Gastroesophageal sphincter (tissue), 3 donors: ENCODE results near the gene OBSCN.

Experiments used
- CTCF ChIP-seq, 4 experiments: fragments of 200-600 bp in 2 of 4; fragments of 450-650 bp in 2 of 4; sonication (generic) in 1 of 4; IDR thresholded peaks; one replicate each; pipeline ENCODE4 v1.5.1; 2017 to 2019; ENCODE audit warnings: antibody characterized with exemption in 4 of 4, mild to moderate bottlenecking in 2 of 4, moderate library complexity in 2 of 4
- EP300 ChIP-seq: sonication (generic); formaldehyde crosslinking; IDR thresholded peaks from one replicate; pipeline ENCODE4 v1.6.1; 2017; ENCODE audit warnings: antibody characterized with exemption, mild to moderate bottlenecking
- POLR2A ChIP-seq, 2 donors: fragments of 450-650 bp; IDR thresholded peaks; one replicate each; pipeline ENCODE4 v1.6.1; 2017; ENCODE audit warnings: antibody characterized with exemption in 2 of 2, mild to moderate bottlenecking in 2 of 2, moderate library complexity in 1 of 2
- POLR2AphosphoS5 ChIP-seq: sonication (generic); formaldehyde crosslinking; IDR thresholded peaks from one replicate; pipeline ENCODE4 v1.6.1; 2017; ENCODE audit warnings: antibody characterized with exemption

GRCh38 chr1:228315484-228315944 lies 107.7 kb downstream of the OBSCN start:
- TF ChIP-seq CTCF (IDR thresholded peaks at IDR 0.05) (no peak), POLR2AphosphoS5 (no peak), POLR2A (IDR thresholded peaks at IDR 0.05) (no peak), EP300 (no peak)
